ENCODE measurements around the gene RIC3. TPM values are rescaled to one million over a fixed set of nuclear protein-coding genes. Genes with fewer than 3 reads are reported as not detected.

RIC3 gene
- total RNA-seq, 1 experiment from 2014 or later = not detected

- ChIA-PET POLR2A (no interaction called here), CTCF (interaction anchor here (1.2 to 1.8 kb wide), 2 partner anchors 73 to 377 kb away, joined by 3 to 9 read pairs; partner anchors contain the start of gene LMO1)
Observed at GRCh38 chr11:8190431-8190830, 21.6 kb upstream of the RIC3 start.

GRCh38 chr11:8186429-8186828 lies 17.6 kb upstream of the RIC3 start:
- no peaks in the 10 kb centered on the region for H4K20me1 ChIP-seq (ENCODE audit: insufficient read depth)
- ChIA-PET POLR2A (no interaction called here), RAD21 (ENCODE audit: low non-redundant PET in 1 of 2, low total read pairs in 2 of 2, uncharacterized antibody in 2 of 2, unreplicated experiment in 2 of 2) (no interaction called here), CTCF (no interaction called here)
- H3K27me3 ChIP-seq (ENCODE audit: insufficient read depth, low read length) = no peaks in the 10 kb centered on the region
- H3K27ac ChIP-seq (ENCODE audit: low read depth, low read length) = no peak overlapping the region
- H3K4me3 ChIP-seq (replicated peaks in 1 of 2; ENCODE audit: low read depth in 1 of 2, low read length in 2 of 2) = no peak overlapping the region
- no peak for ATAC-seq
- BruUV-seq (replicated peaks) = no TSS peak
- no peaks in the 10 kb centered on the region for H3K9me3 ChIP-seq (ENCODE audit: control insufficient read depth in 1 of 2, insufficient read depth in 1 of 2, low read depth in 1 of 2, low read length in 2 of 2)
- H3K9me2 ChIP-seq (ENCODE audit: insufficient read depth) = no peaks in the 10 kb centered on the region
- no peak overlapping the region for H2AFZ ChIP-seq (ENCODE audit: low read depth, low read length, poor library complexity, severe bottlenecking)
- H3K79me2 ChIP-seq (ENCODE audit: insufficient read depth, low read length) = no peaks in the 10 kb centered on the region
- no peak for DNase-seq (ENCODE audit: low read depth, low spot score)
- H3K4me2 ChIP-seq (ENCODE audit: low read length) = no peak overlapping the region
- H3K36me3 ChIP-seq (ENCODE audit: control insufficient read depth in 1 of 2, insufficient read depth in 2 of 2, low read length in 2 of 2) = no peaks in the 10 kb centered on the region
- H3K9ac ChIP-seq (ENCODE audit: low read length) = no peak overlapping the region
- intact Hi-C loops (cut with micrococcal nuclease) = no loop called here
- no peaks in the 10 kb centered on the region for H3K4me1 ChIP-seq (ENCODE audit: control insufficient read depth in 1 of 2, insufficient read depth in 2 of 2, low read length in 2 of 2)
- no peak for TF ChIP-seq ZNF274 (IDR thresholded peaks at IDR 0.05; ENCODE audit: low read depth, low read length)
- TF ChIP-seq EZH2phosphoT487 (IDR thresholded peaks at IDR 0.05; ENCODE audit: borderline replicate concordance) = no peak
- no peak for TF ChIP-seq REST (IDR thresholded peaks at IDR 0.05; ENCODE audit: low read depth)
- TF ChIP-seq ZFX (IDR thresholded peaks at IDR 0.05) = no peak
- no peak for TF ChIP-seq CEBPB (IDR thresholded peaks at IDR 0.05; ENCODE audit: low read depth)
- no peak for TF ChIP-seq EGR1 (IDR thresholded peaks at IDR 0.05; ENCODE audit: low read depth)
- TF ChIP-seq SRF (IDR thresholded peaks at IDR 0.05; ENCODE audit: low read depth) = no peak
- TF ChIP-seq TCF7L2 (IDR thresholded peaks at IDR 0.05; ENCODE audit: borderline replicate concordance, extremely low read depth, insufficient read depth, insufficient read length) = no peak
- no peak for TF ChIP-seq ATF3 (IDR thresholded peaks at IDR 0.05)
- TF ChIP-seq ELF1 (IDR thresholded peaks at IDR 0.05; ENCODE audit: borderline replicate concordance, low read depth) = no peak
- TF ChIP-seq ZBTB33 (IDR thresholded peaks at IDR 0.05; ENCODE audit: extremely low read depth, insufficient replicate concordance, low read length) = no peak

More at GRCh38 chr11:8190431-8190830, 21.6 kb upstream of the RIC3 start:
- H2AFZ ChIP-seq (ENCODE audit: low read depth, low read length, poor library complexity, severe bottlenecking) = no peak overlapping the region
- no peak for DNase-seq (ENCODE audit: low read depth, low spot score)
- H3K9me3 ChIP-seq (ENCODE audit: control insufficient read depth in 1 of 2, insufficient read depth in 1 of 2, low read depth in 1 of 2, low read length in 2 of 2) = no peaks in the 10 kb centered on the region
- no peak for TF ChIP-seq YY1 (IDR thresholded peaks at IDR 0.05; ENCODE audit: extremely low read depth, insufficient replicate concordance, low read depth, low read length)
- no peak for TF ChIP-seq ATF3 (IDR thresholded peaks at IDR 0.05)
- TF ChIP-seq SIN3A (IDR thresholded peaks at IDR 0.05; ENCODE audit: low read depth) = no peak
- TF ChIP-seq POLR2AphosphoS5 (IDR thresholded peaks at IDR 0.05; ENCODE audit: low read depth, low read length) = no peak
- no peak for TF ChIP-seq MAX (IDR thresholded peaks at IDR 0.05)
- 0 out of 2 replicates have a peak, but pooled peaks cover under 1% of the 10 kb centered on the region for H3K27me3 ChIP-seq (ENCODE audit: insufficient read depth, low read length)
- no peak overlapping the region for H3K9ac ChIP-seq (ENCODE audit: low read length)
- no peak for ATAC-seq
- no peak overlapping the region for H3K27ac ChIP-seq (ENCODE audit: low read depth, low read length)
- no peaks in the 10 kb centered on the region for H3K9me2 ChIP-seq (ENCODE audit: insufficient read depth)
- H3K4me2 ChIP-seq (ENCODE audit: low read length) = no peak overlapping the region
- H3K79me2 ChIP-seq (ENCODE audit: insufficient read depth, low read length) = no peaks in the 10 kb centered on the region
- H3K36me3 ChIP-seq (ENCODE audit: control insufficient read depth in 1 of 2, insufficient read depth in 2 of 2, low read length in 2 of 2) = no peaks in the 10 kb centered on the region
- RAD21 ChIA-PET (ENCODE audit: low non-redundant PET in 1 of 2, low total read pairs in 2 of 2, uncharacterized antibody in 2 of 2, unreplicated experiment in 2 of 2) = no interaction called here
- H3K4me3 ChIP-seq (replicated peaks in 1 of 2; ENCODE audit: low read depth in 1 of 2, low read length in 2 of 2) = no peak overlapping the region
- H4K20me1 ChIP-seq (ENCODE audit: insufficient read depth) = no peaks in the 10 kb centered on the region
- H3K4me1 ChIP-seq (ENCODE audit: control insufficient read depth in 1 of 2, insufficient read depth in 2 of 2, low read length in 2 of 2) = no peaks in the 10 kb centered on the region
- BruUV-seq (replicated peaks) = no TSS peak
- intact Hi-C loops (cut with micrococcal nuclease) = no loop called here
